HG02678 (cell line): Measurements from ENCODE around the gene OR2D3.
"Not testable (repeated sequence)": the region's sequence is repeated elsewhere in the genome, so short reads cannot be mapped to it uniquely, and the experiment has no call there.

ENCODE experiments used
- ATAC-seq: cut with Tn5 transposase; IDR thresholded peaks from one replicate; pipeline ENCODE4 v1.9.1; 2021; ENCODE audit warnings: mild to moderate bottlenecking, moderate library complexity; ENCODE audit not compliant: unreplicated experiment

The OR2D3 gene

DNA sequence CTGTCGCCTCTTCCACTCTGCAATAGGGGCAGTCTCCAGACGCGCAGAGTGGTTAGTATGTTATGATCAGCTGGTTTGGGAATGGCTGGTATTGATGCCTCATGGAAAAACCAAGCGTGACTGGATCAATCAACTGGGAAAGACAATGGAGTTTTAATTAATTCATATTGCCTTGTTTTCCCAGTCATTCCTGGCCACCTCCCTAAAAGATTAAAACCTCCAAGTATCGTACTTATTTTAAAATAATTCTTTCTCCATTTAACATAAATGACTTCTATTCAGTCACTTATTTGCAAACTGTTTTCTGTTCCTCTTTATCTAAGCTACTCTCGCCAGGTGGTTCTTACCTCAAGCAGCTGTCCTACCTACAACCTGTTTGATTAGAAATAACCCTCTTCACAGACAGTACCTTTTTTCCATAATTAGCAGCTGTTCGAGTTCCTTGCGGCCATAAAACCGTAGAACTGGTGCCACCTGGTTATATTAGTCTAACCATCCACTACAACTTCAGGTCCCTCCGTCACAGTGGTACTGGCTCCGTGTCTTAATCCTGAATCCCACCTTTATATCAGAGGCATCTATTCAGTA, 6.3 kb downstream of the OR2D3 start:
- ATAC-seq, result peak; percentile 71

DNA sequence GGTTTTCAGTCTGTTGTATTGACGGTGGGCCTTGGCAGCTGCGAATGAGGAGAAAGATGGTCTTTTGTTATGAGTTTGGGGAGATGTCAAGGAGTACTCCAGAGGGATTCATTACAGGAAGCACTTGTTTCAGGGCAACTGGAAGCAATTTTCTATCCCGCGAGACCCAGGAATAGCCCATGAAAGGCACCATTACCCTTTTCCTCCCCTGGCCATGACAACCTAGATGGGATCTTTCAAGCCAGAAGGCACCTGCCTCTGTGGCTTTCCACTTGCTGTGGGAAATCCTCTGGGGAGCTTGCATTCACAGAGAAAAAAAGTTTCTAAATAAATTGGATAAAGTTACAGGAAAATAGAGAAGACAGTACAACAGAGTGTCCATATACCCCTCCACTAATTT, 8.1 kb downstream of the OR2D3 start:
- no peak for ATAC-seq

DNA sequence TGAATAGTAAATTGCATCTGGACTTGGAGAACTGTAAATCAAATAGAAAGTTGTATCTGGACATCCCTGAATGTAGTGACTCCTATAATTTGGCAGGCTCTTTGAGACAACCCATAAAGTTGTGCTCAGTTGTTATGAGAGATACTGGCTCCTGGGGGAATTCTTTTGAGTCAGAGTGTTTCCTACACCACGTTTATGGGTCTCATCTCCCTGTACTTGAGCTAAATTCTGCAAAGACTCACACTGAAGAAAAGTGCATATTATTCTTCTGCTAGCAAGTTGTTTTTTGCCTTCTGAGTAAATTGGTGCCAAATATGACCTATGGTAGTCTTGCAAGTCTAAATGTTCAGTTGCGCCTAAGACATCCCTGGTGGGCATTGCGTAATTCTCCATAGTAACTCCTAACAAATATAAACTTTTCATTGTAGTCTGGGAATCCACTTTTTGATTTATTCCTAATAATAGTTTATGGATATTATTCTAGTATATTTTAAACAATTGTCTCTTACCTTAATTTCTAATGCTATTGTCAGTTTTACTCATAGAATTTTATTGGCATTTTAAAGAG, 10.4 kb downstream of the OR2D3 start:
- ATAC-seq, result no peak

DNA sequence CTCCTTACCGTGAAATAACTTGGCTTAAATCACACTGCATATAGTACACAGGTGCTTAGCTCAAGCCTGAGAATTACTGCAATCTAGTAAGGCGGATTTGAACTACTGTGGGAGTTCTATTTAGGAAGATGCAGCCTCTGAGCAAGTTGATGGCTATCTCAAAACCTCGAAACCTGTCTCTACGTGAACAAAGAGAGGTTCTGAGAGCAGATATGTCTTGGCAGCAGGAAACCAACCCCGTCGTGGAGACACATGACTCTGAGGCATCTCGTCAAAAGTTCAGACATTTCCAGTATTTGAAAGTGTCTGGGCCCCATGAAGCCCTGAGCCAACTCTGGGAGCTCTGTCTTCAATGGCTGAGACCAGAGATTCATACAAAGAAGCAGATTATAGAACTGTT, 11.3 kb downstream of the OR2D3 start:
- ATAC-seq, result no peak

DNA sequence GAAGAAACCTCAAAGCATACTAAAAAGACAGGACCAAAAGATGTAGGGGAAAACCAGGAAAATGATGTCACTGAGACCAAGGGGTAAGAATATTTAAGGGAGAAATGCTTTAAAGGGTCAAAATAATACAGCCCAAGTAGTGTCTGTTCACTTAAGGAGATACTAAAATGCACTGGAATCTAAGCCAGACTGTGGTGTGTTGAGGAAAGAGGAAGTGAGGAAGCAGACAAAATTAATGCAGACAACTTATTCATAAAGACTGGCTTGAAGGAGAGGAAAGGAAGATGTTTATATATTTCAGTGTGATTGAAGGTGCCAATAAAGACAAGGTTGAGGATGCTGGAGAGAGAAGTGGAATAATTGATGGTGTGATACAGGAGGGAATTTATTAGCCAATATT, 21.2 kb downstream of the OR2D3 start:
- no peak for ATAC-seq

DNA sequence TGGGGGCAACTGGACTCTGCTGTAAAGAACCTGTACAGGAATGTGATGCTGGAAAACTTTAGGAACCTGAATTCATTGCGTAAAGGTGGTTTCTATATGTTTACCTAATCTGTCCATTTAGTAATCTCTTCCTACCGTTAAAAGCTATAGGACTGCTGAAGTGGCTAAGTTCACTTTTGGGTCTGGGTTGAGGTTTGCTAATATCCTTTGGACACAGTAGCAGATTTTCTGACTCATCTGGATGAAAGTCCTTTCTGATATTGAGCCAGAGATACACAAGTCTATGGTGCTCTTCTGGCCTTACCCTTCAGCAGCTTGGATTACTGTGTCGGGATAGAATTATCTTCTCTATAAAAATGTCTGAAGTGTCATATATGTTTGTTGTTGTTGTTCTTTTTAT, 22.3 kb downstream of the OR2D3 start:
- ATAC-seq, result no peak

DNA sequence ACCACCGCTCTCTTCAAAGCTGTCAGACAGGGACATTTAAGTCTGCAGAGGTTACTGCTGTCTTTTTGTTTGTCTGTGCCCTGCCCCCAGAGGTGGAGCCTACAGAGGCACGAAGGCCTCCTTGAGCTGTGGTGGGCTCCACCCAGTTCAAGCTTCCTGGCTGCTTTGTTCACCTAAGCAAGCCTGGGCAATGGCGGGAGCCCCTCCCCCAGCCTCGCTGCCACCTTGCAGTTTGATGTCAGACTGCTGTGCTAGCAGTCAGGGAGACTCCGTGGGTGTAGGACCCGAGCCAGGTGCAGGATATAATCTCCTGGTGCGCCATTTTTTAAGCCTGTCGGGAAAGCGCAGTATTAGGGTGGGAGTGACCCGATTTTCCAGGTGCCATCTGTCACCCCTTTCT, 33.4 kb downstream of the OR2D3 start:
- not testable (repeated sequence) for ATAC-seq

DNA sequence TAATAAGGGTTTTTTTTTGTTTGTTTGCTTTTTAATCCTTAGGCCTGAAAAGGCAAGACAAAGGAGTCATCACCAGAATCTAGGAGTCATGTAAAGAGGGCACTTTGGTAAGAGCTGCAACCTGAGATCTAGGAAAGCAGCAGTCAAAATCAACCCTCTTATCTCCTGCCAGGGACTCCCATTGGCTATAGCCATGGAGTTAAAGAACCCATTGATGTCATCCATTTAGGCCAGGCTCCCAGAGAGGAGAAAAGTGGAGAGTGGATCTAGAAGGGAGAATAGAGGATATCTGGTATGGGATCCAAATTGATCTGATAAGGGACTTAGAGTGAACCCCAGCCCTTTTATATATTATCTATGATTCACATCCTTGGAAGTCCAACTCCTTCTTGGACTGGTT, 41.3 kb downstream of the OR2D3 start:
- no peak for ATAC-seq

DNA sequence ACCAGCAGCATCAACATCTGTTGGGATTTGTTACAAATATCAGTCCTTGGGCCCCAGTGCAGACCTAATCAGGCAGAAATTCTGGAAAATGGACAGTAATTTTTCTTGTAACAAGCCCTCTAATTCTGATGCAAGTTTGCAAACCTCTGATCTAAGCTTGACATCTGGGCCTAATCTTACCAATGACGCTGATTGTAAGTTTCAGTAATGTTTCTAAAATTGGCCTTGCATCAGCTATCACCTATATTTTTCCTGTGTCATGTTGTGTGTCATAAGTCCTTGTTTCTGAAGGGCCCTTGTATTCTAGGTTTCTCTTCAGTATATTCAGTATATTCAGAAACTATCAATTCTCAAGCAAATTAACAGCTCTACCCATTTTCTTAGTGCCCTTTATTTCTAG, 41.9 kb downstream of the OR2D3 start:
- ATAC-seq, result peak; percentile 78

DNA sequence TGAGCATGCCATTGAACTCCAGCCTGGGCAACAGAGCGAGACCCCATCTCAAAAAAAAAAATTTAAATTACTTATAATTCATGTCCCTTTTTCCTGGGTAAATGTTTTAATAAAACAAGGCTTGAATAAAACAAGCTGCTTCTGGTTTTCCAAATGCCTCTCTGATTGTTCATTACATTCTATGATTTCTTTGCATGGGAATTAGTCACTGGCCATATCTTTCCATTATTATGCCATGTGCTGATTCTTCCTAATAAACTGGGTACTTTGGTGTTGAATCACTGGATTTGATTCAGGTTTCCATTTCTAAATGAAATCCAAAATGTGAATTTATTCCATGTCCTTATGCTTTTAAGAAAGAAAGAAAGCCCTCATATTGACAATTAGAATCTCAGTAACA, 48.0 kb downstream of the OR2D3 start:
- ATAC-seq, result no peak

DNA sequence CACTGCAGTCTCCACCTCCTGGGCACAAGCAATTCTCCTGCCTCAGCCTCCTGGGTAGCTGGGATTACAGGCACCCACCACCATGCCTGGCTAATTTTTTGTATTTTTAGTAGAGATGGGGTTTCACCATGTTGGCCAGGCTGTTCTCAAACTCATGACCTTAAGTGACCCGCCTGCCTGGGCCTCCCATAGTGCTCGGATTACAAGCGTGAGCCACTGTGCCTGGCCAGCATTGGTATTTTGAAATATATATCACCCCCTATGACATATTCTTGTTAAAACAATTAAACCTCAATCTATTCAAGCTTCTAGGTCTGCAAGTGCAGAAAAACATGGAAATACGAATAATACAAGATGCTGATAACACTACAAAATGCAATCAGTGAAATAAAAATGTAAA, 49.1 kb downstream of the OR2D3 start:
- ATAC-seq, result not testable (repeated sequence)
